ENCODE measurements around the gene BDH1. TPM values are rescaled to one million over a fixed set of nuclear protein-coding genes. Genes with fewer than 3 reads are reported as not detected.
A peak's percentile ranks its signal among the peaks of the same experiment; 100 is the strongest.

The BDH1 gene
- total RNA-seq, 1 donor from 2014 or later: 1.5 TPM

DNA sequence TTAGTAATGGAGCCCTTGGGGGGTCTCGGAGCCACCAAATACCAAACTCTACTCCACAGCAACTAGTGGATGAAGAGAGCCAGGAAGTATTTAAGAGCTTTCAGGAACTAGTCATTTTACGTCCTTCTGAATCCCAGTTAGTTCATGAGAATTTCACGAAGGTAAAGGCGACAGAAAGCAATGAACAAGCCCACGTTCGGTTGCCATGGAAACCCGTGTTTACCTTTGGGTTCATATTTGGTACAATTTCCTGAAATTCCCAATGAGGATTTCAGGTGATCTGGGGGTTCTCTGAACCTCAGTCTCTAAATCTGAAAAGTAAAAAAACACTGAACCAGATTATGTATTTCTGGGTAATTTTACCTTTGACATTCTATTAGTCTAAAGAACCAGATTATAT is 93.0 kb downstream of the BDH1 start:
- Histone ChIP-seq H3K4me2 (ENCODE audit: low read length) (no peak overlapping the region), H3K27ac (ENCODE audit: low read depth, low read length) (peak overlapping the region; percentile 57), H3K9me3 (ENCODE audit: insufficient read depth, low read depth, low read length) (no peaks in the 10 kb centered on the region), H3K4me1 (ENCODE audit: insufficient read depth, low read length) (peaks cover 27% of the 10 kb centered on the region), H2AFZ (ENCODE audit: low read depth, low read length) (no peak overlapping the region), H3K79me2 (ENCODE audit: insufficient read depth, low read length) (no peaks in the 10 kb centered on the region), H3K9ac (ENCODE audit: low read length) (peak overlapping the region; percentile 2), H3K27me3 (ENCODE audit: insufficient read depth, low read length) (no peaks in the 10 kb centered on the region), H3K36me3 (ENCODE audit: insufficient read depth, low read length) (no peaks in the 10 kb centered on the region), H4K20me1 (ENCODE audit: insufficient read depth, low read length) (no peaks in the 10 kb centered on the region), H3K4me3 (ENCODE audit: insufficient read depth, low read depth, low read length) (no peak overlapping the region)
- H3K27me3 Mint-ChIP-seq (ENCODE audit: low read depth, unreplicated experiment): no peaks in the 10 kb centered on the region
- TF ChIP-seq, protein P1, sequence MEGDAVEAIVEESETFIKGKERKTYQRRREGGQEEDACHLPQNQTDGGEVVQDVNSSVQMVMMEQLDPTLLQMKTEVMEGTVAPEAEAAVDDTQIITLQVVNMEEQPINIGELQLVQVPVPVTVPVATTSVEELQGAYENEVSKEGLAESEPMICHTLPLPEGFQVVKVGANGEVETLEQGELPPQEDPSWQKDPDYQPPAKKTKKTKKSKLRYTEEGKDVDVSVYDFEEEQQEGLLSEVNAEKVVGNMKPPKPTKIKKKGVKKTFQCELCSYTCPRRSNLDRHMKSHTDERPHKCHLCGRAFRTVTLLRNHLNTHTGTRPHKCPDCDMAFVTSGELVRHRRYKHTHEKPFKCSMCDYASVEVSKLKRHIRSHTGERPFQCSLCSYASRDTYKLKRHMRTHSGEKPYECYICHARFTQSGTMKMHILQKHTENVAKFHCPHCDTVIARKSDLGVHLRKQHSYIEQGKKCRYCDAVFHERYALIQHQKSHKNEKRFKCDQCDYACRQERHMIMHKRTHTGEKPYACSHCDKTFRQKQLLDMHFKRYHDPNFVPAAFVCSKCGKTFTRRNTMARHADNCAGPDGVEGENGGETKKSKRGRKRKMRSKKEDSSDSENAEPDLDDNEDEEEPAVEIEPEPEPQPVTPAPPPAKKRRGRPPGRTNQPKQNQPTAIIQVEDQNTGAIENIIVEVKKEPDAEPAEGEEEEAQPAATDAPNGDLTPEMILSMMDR (IDR thresholded peaks at IDR 0.05; ENCODE audit: insufficient read depth, low read depth, low read length): no peak
- TF ChIP-seq EZH2 (IDR thresholded peaks at IDR 0.05; ENCODE audit: insufficient read depth, low read length): no peak
- FAIRE-seq (no peak), DNase-seq (ENCODE audit: low read depth) (no peak)
- no peak overlapping the region for H3K4me3 Mint-ChIP-seq (ENCODE audit: unreplicated experiment)
- H3K9me3 Mint-ChIP-seq (ENCODE audit: unreplicated experiment): no peaks in the 10 kb centered on the region
- no peak overlapping the region for H3K27ac Mint-ChIP-seq (ENCODE audit: unreplicated experiment)
- peaks cover 30% of the 10 kb centered on the region for H3K4me1 Mint-ChIP-seq (ENCODE audit: low read depth, unreplicated experiment)
- H3K36me3 Mint-ChIP-seq (ENCODE audit: low read depth, unreplicated experiment): no peaks in the 10 kb centered on the region

DNA sequence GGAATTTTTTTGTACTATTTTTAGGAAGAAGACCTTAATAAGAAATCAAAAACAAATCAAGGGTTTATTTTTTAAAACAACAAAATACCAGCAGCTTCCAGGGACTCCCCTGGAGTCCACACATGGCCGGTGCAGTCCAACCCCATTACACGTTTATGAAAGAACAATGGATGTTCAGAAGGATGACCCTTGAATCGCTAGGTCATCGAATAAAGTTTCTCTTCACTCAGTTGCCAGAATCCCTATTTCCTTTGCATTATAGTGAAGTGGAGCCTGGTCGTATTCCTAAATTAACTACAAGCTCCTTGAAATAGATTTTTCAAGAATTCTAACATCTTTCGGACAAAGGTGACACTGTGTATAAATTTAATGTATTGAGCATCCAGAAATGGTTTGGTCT is 95.1 kb downstream of the BDH1 start:
- no peak overlapping the region for H3K4me3 Mint-ChIP-seq (ENCODE audit: unreplicated experiment)
- FAIRE-seq (no peak), DNase-seq (ENCODE audit: low read depth) (no peak)
- no peaks in the 10 kb centered on the region for H3K9me3 ChIP-seq (ENCODE audit: insufficient read depth, low read depth, low read length)
- no peaks in the 10 kb centered on the region for H3K79me2 ChIP-seq (ENCODE audit: insufficient read depth, low read length)
- peaks cover 23% of the 10 kb centered on the region for H3K4me1 Mint-ChIP-seq (ENCODE audit: low read depth, unreplicated experiment)
- no peaks in the 10 kb centered on the region for H3K36me3 ChIP-seq (ENCODE audit: insufficient read depth, low read length)
- peaks cover 3% of the 10 kb centered on the region for H3K27me3 Mint-ChIP-seq (ENCODE audit: low read depth, unreplicated experiment)
- H3K36me3 Mint-ChIP-seq (ENCODE audit: low read depth, unreplicated experiment): no peaks in the 10 kb centered on the region
- TF ChIP-seq EZH2 (IDR thresholded peaks at IDR 0.05; ENCODE audit: insufficient read depth, low read length): no peak
- TF ChIP-seq, protein P1 (IDR thresholded peaks at IDR 0.05; ENCODE audit: insufficient read depth, low read depth, low read length): no peak
- no peak overlapping the region for H2AFZ ChIP-seq (ENCODE audit: low read depth, low read length)
- H3K9ac ChIP-seq (ENCODE audit: low read length): no peak overlapping the region
- no peaks in the 10 kb centered on the region for H4K20me1 ChIP-seq (ENCODE audit: insufficient read depth, low read length)
- H3K27me3 ChIP-seq (ENCODE audit: insufficient read depth, low read length): no peaks in the 10 kb centered on the region
- H3K27ac ChIP-seq (ENCODE audit: low read depth, low read length): no peak overlapping the region
- no peak overlapping the region for H3K4me2 ChIP-seq (ENCODE audit: low read length)
- no peaks in the 10 kb centered on the region for H3K9me3 Mint-ChIP-seq (ENCODE audit: unreplicated experiment)
- peaks cover 20% of the 10 kb centered on the region for H3K4me1 ChIP-seq (ENCODE audit: insufficient read depth, low read length)
- no peak overlapping the region for H3K4me3 ChIP-seq (ENCODE audit: insufficient read depth, low read depth, low read length)
- H3K27ac Mint-ChIP-seq (ENCODE audit: unreplicated experiment): no peak overlapping the region

- Mint-ChIP-seq H3K27ac (ENCODE audit: unreplicated experiment) (peak overlapping the region; percentile 56), H3K9me3 (ENCODE audit: unreplicated experiment) (no peaks in the 10 kb centered on the region), H3K27me3 (ENCODE audit: low read depth, unreplicated experiment) (peaks cover 8% of the 10 kb centered on the region), H3K4me1 (ENCODE audit: low read depth, unreplicated experiment) (peaks cover 18% of the 10 kb centered on the region), H3K4me3 (ENCODE audit: unreplicated experiment) (no peak overlapping the region), H3K36me3 (ENCODE audit: low read depth, unreplicated experiment) (no peaks in the 10 kb centered on the region)
- no peak overlapping the region for H3K9ac ChIP-seq (ENCODE audit: low read length)
- no peaks in the 10 kb centered on the region for H3K27me3 ChIP-seq (ENCODE audit: insufficient read depth, low read length)
- H3K79me2 ChIP-seq (ENCODE audit: insufficient read depth, low read length): no peaks in the 10 kb centered on the region
- no peaks in the 10 kb centered on the region for H3K9me3 ChIP-seq (ENCODE audit: insufficient read depth, low read depth, low read length)
- TF ChIP-seq EZH2 (IDR thresholded peaks at IDR 0.05; ENCODE audit: insufficient read depth, low read length): no peak
- TF ChIP-seq, protein P1 (IDR thresholded peaks at IDR 0.05; ENCODE audit: insufficient read depth, low read depth, low read length): no peak
- no peak overlapping the region for H3K27ac ChIP-seq (ENCODE audit: low read depth, low read length)
- H3K36me3 ChIP-seq (ENCODE audit: insufficient read depth, low read length): no peaks in the 10 kb centered on the region
- no peak overlapping the region for H3K4me3 ChIP-seq (ENCODE audit: insufficient read depth, low read depth, low read length)
- FAIRE-seq (no peak), DNase-seq (ENCODE audit: low read depth) (no peak)
- no peak overlapping the region for H2AFZ ChIP-seq (ENCODE audit: low read depth, low read length)
- no peaks in the 10 kb centered on the region for H4K20me1 ChIP-seq (ENCODE audit: insufficient read depth, low read length)
- no peak overlapping the region for H3K4me2 ChIP-seq (ENCODE audit: low read length)
- H3K4me1 ChIP-seq (ENCODE audit: insufficient read depth, low read length): peaks cover 17% of the 10 kb centered on the region
Observed at GRCh38 chr3:197460002-197460401, 95.8 kb downstream of the BDH1 start.

Other genes starting within 250 kb of the BDH1 start
- gene RUBCN, start 180.9 kb upstream of the BDH1 start, total RNA-seq: 21.2 and 28.2 TPM in 2 replicates
- gene FYTTD1, start 193.9 kb upstream of the BDH1 start, total RNA-seq: 82.8 and 89.1 TPM in 2 replicates
- 42.1 and 49.6 TPM in 2 replicates for gene LRCH3, start 235.3 kb upstream of the BDH1 start, total RNA-seq

Data from astrocyte (in vitro differentiated cells and primary cell).